HG02759 (cell line): Measurements from ENCODE around the gene S100A16.
"Not testable (repeated sequence)": the region's sequence is repeated elsewhere in the genome, so short reads cannot be mapped to it uniquely, and the experiment has no call there.

Experiments used
- ATAC-seq: cut with Tn5 transposase; IDR thresholded peaks from one replicate; pipeline ENCODE4 v1.9.1; 2021; ENCODE audit warnings: mild to moderate bottlenecking, moderate library complexity; ENCODE audit not compliant: unreplicated experiment

Gene S100A16

DNA sequence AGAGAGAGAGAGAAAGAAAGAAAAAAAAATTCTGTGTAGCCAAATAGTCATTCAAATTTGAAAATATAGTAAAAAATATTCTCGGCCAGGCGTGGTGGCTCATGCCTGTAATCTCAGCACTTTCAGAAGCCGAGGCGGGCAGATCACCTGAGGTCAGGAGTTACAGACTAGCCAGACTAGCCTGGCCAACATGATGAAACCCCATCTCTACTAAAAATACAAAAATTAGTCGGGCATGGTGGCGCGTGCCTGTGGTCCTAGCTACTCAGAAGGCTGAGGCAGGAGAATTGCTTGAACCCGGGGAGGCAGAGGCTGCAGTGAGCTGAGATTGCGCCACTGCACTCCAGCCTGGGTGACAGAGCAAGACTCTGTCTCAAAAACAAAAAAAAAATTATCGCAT is 24.9 kb downstream of the S100A16 start:
- ATAC-seq: not testable (repeated sequence)

DNA sequence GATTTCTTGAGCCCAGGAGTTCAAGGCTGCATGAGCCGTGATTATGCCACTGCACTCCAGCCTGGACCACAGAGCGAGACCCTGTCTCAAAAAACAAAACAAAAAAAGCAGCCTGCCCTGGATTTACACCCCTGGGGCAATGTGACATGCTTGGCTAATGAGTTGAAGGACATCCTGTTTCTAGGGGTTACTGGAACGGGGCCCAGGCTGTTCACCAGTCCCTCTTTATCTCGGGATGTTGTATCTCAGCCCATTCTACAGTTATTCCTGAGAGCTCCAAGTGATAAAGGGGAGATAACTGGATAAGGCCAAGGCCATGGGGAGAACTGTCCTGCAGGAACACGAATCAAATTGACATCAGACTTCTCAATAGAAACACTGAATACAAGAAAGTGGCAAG is 25.6 kb downstream of the S100A16 start:
- no peak for ATAC-seq

GRCh38 chr1:153586347-153586746 is 26.6 kb downstream of the S100A16 start:
- no peak for ATAC-seq

- no peak for ATAC-seq
Observed at GRCh38 chr1:153585006-153585405, 27.9 kb downstream of the S100A16 start.

DNA sequence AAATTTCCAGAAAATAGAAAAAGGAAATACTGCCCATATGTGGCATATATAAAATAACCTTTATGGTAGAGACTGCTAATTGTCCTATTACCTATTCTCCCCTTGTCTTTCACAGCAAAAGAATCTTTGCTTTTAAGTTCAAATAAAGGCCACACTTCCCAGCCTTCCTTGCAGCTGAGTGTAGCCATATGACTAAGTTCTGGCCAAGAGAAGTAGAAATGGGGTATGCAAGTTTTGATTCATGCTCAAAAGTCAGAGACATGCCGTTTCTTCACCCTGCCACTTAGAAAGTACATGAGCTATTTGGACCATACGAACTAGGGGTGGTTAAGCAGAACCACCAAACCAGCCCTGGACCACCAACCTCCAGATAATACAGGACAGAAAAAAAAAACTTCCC is 29.0 kb downstream of the S100A16 start:
- ATAC-seq: no peak

- ATAC-seq: not testable (repeated sequence)
Observed at GRCh38 chr1:153583514-153583913, 29.4 kb downstream of the S100A16 start.

DNA sequence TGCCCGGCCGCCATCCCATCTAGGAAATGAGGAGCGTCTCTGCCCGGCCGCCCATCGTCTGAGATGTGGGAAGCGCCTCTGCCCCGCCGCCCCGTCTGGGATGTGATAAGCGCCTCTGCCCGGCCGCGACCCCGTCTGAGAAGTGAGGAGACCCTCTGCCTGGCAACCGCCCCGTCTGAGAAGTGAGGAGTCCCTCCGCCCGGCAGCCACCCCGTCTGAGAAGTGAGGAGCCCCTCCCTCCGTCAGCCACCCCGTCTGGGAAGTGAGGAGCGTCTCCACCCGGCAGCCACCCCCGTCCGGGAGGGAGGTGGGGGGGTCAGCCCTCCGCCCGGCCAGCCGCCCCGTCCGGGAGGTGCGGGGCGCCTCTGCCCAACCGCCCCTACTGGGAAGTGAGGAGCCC is 30.1 kb downstream of the S100A16 start:
- ATAC-seq: not testable (repeated sequence)

DNA sequence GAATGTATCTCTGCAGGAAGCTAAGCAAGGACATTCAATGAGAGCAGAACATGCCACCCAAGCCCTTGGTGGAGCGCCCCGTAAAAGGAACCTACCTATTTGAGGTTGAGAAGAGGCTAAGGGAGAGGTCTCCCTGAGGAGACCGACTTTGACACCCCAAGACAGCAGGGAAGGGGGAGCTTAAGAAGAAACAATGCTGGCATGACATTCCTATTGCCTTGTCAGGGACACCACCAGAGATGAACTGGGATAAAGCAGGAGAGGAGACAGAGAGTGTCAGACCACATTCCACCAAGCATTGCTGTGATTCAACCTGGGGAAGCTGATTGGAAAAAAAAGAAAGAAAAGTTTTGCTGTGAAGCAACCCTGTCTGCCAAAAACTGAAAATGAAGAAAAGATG is 34.0 kb downstream of the S100A16 start:
- ATAC-seq: no peak

DNA sequence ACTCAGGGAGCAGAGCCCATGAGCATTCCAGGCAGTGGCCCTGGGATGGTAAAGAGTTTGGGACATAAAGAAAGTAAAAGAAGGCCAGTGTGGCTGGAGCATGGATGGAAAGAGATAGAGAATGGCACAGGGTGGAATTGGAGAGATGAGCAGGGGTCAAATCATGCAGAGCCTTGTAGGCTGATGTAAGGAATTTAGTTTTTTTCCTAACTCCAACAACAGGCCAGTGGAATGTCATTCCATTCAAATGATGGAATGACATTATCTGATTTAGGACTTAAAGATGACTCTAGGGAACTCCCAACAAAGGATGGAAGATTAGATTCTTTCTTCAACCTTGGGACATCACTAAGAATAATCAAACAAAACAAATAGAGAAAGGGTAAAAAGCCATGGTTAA is 34.4 kb downstream of the S100A16 start:
- ATAC-seq: no peak

- ATAC-seq: no peak
Observed at GRCh38 chr1:153577624-153578051, 35.3 kb downstream of the S100A16 start.

GRCh38 chr1:153577138-153577537 is 35.8 kb downstream of the S100A16 start:
- no peak for ATAC-seq

DNA sequence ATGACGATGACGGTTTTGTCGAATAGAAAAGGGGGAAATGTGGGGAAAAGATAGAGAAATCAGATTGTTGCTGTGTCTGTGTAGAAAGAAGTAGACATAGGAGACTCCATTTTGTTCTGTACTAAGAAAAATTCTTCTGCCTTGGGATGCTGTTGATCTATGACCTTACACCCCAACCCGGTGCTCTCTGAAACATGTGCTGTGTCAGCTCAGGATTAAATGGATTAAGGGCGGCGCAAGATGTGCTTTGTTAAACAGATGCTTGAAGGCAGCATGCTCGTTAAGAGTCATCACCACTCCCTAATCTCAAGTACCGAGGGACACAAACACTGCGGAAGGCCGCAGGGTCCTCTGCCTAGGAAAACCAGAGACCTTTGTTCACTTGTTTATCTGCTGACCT is 37.4 kb downstream of the S100A16 start:
- ATAC-seq: not testable (repeated sequence)

GRCh38 chr1:153575081-153575491 is 37.9 kb downstream of the S100A16 start:
- ATAC-seq: not testable (repeated sequence)

GRCh38 chr1:153573351-153573750 is 39.6 kb downstream of the S100A16 start:
- no peak for ATAC-seq

DNA sequence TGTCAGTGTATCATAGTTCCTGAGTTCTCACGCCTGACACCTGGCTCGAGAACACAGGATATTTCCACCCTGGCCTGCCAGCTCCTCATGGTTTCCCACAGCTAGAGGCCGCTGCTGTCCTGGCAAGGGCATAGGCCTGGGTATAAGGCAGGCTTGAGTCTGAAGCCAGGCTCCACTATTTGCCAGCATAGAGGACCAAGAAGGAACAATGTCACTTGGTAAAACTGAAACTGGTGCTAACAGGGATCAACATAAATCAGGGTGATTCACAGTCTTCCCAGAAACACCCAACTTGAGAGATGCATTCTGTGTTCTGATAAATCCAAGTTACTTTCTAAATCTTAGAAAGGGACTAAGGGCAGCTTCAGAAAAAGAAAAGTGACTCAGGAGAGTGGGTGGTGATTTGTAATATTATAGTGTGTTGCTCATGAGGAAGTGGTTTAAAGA is 40.3 kb downstream of the S100A16 start:
- ATAC-seq: peak; percentile 59

DNA sequence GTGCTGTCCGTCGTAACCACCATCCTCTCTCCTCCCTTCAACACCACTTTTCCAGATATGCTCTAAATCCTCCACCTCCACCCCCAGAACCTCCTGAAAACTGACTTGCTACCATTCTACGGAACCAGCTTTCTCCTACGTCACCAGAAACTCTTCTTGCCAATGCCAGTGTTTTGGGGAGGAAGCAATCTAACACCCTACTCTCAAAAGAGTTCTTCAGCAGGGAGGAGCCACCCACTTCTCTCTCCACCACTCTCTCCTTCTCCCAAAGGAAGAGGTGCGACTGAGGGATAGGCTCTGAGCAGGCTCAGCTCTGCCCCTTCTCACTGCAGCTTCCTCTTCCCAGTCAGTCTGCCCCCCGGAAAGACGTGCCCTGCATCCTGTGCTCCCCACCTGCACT is 41.2 kb downstream of the S100A16 start:
- ATAC-seq: no peak

DNA sequence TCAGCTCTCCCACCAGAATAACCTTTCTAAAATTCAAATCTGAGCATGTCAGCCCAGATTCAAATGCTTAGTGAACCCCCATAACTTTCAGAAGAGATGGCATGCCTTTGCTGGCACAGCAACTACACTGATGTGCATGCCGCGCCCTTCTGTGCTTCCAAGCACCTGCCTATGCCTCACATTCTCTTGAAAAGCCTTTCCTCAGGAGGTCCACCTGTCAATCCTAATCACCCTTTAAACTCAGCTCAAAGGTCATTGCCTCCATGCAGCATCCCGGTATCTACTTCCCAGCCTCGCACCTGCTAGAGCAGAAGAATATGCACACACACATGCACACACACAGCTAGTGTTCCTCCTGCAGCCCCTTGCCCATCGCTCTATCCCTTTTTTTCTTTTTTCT is 42.1 kb downstream of the S100A16 start:
- ATAC-seq: no peak

- ATAC-seq: no peak
Observed at GRCh38 chr1:153569465-153569864, 43.5 kb downstream of the S100A16 start.

GRCh38 chr1:153568367-153569099 is 44.4 kb downstream of the S100A16 start:
- ATAC-seq: no peak

DNA sequence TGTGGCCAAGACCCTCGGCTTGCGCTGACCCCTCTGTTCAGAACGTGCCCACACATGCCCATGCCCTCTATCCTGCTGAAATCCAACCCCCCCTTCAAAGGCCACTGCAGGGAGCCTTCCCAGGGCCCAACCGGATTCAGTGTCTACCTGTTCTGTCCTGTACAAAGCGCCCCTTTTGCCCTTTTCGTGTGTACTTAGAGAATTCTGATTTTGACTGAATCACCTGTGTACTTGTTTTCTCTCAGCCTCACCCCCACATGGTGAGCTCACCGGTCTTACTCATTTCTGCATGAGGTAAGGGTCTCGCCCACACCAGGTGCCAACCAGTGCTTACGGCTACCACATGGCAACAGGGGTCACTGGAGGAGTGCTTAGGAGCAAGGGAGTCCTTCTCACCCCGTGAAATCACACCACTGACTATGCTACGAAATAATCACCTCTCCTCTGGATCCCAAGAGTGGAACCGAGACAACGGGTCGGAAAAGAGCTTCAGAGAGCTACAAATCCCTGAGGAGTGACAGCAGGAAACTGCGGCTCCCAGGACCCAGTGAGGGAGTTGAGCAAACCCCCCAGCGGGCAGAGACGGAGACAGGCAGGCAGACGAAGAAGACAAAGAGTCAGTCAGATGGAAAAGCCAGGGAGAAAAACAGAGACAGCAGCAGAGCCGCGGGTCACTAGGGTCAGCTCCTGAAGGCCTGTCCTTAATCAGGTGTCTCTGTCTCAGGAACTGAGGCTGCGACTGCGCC is 45.1 kb downstream of the S100A16 start:
- ATAC-seq: no peak

DNA sequence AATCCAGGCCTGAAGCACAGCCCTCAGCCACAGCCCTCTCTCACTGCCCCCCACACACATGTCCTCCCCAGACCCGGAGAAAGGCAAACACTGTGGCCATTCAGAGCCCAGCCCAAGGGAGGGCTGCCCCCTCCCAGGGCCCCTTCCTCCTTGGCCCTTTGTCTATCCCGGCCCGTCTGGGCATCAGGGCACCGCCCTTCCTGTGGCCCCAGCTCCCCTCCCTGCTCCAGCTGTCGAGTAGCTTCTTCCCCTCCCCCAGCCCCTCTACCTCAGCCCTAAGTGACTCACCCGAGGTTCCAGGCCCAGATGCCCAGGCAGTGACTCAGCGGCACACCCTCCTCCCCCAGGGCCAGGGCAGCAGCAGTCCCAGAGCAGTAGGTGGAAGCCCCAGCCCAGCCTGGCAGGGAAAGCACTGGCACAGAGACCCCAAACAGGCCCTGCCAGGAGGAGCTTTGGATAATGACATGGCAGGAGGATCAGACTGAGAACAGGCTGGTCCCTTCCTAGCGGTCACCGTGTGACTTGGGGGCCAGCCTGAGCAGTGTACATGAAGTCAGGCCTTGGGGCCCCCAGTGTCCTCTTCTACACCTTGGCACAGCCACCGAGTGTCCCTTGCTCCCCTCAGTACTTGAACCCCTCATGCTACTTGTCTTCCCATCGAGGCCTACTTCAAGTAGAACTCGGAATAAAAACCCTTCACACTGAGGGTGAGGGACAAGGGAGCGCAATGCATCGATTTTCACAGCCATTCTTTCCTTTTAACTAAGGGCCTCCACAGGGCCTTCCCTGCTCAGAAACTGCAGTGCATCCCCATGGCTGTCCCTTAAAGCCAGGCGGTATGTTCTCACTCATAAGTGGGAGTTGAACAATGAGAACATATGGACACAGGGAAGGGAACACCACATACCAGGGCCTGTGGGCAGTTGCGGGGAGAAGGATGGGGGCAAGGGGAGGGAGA is 46.2 kb downstream of the S100A16 start:
- ATAC-seq: peak; percentile 54
